Mucosa of gallbladder (tissue), 1 donor: ENCODE results near the gene PIK3R6. TPM values are rescaled to one million over a fixed set of nuclear protein-coding genes. Genes with fewer than 3 reads are reported as not detected.
A peak's percentile ranks its signal among the peaks of the same experiment; 100 is the strongest.

Source experiments
- DNase-seq: peaks from one replicate; pipeline ENCODE4 v3.0.0-alpha.2; 2020; ENCODE audit warnings: low spot score
- total RNA-seq: library from RNA; stranded (reverse); gene quantifications from one replicate; pipeline ENCODE4 v1.2.1, GENCODE V29; 2021
- donor health status: DM: no; HTN: no; CAD: no.

The PIK3R6 gene
- total RNA-seq, 1 donor from 2014 or later = 2.8 TPM

DNA sequence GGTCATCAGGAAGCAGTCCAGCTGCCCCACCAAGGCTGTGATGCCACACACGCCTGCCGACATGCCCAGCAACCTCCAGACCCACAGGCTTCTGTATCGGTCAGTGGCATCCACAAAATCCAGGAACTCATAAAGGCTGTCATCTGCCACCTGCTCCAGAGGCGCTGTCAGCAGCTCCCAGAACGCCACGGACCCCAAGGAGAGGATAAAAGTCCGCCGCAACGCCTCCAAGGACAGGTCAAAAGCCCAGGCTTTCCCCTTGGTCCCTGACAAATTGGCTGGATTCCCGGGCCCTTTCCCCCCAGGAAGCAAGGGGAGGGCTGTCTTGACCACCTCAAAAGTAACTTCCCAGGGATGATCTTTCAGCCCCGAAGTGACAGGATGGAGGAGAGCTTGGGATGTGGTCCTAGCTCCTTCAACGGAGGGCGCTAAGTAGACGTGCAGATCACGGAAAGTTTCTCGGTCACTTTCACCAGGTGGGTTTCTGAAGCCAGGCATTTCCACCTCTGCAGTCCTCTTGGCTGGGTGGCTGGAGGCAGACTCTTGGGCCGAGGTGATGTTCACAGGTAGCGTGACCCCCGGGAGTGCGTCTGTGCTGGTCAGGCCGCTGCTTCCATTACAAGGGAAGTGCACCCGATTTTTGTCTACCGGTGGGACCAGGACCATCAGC lies 69.2 kb downstream of the PIK3R6 start:
- DNase-seq = no peak

DNA sequence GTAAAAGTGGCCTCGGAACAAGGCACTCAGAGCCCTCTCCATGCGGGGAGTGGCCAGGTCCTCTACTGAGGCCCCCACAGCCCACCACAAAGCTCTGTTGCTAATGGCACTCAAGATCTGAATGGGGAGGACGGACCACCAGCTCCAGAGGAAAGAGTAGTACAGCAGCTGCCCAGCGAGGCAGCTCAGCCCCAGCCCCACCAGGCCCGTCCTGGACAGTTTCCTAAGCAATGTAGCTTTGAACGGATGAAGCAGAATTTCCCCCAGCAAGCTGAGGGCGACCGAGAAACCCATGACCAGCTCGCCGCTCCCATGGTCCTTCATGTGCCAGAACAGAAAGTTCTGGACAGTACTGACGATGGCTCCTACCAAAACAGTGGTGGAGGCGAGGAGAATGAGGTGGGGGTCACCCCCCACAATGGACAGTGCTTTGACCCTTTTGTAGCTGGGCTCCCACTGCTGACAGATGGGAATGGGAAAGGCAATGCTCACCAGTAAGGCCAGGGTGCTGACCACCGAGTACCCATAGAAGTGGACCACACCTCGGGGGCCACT lies 69.8 kb downstream of the PIK3R6 start:
- no peak for DNase-seq

- DNase-seq = no peak
These were observed 72.8 kb downstream of the PIK3R6 start for GRCh38 chr17:8794636-8795035.

DNA sequence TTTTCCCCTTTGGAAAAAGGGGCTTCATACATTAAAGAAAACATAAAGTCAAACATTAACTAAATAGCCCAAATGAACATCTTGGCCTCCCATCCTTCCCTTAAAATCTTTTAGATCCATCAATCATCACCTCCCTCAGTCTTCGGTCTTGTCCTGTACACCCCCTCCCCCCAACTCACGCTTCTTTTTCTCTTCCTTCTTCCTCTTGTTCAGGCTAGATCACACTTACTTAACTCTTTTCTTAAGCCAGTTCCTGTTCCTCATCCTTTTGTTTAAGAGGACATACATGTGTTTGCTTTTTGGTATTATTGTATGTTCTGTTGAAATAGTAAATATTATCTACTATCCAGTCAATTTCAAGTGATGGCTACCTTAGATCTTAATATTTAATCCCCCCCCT lies 73.8 kb downstream of the PIK3R6 start:
- no peak for DNase-seq

- DNase-seq = no peak
These were observed 74.8 kb downstream of the PIK3R6 start for GRCh38 chr17:8792646-8793045.

DNA sequence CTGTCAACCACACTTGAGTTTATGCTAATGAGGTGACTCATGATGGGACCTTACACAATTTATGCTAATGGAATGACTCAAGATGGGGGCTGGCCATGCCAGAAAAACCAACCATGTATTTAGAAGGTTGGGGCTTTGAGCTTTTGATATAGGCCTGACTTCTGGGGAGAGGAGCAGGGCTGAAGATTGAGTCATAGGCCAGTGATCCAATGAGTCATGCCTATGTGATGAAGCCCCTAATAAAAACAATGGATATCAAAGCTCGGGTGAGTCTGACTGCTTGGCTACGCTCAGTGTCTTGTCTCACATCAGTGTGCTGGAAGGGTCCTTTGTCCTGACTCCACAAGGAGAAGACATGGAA lies 75.6 kb downstream of the PIK3R6 start:
- no peak for DNase-seq

- DNase-seq = no peak
These were observed 76.1 kb downstream of the PIK3R6 start for GRCh38 chr17:8791248-8791909.

DNA sequence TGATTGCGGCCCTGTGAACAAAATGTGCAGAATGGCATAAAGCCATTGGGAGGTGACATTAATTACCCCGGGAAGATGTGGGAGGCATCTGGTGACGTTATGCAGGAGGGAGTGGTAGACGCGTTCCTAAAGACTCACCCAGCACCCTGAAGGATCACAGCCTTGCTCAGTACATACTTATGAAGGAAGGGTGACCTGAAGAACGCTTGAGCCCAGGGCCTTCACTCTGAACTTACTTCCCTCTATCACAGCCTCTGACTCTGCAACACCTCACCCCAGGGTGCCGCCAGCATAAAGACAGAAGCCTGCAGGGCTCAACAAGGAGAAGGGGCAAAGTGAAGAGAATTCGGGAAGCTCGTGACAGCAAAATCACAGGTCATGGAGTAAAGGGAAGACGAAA lies 77.7 kb downstream of the PIK3R6 start:
- DNase-seq = no peak

- no peak for DNase-seq
These were observed 78.5 kb downstream of the PIK3R6 start for GRCh38 chr17:8788998-8789397.

GRCh38 chr17:8785547-8786413 lies 81.7 kb downstream of the PIK3R6 start:
- peak; percentile 75 for DNase-seq

- no peak for DNase-seq
These were observed 85.3 kb downstream of the PIK3R6 start for GRCh38 chr17:8782176-8782575.

DNA sequence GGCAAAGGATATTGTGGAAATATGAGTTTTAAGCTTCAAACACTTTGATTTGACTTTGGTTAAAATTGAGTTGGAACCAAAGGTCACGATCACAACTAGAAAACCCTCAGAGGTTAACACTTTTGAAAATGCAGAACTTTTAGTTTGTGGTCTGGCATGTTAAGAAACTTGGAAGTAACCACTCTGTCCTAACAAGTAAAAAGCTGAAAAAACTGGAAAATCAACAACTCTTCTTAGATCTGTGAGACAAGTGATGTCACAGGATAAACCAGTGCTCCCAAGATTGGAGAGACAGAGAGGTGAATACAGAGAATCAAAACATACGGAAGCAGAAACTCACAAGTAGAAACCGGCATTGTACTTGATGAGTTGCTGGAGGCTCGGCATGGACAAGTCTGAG lies 85.7 kb downstream of the PIK3R6 start:
- DNase-seq = no peak

DNA sequence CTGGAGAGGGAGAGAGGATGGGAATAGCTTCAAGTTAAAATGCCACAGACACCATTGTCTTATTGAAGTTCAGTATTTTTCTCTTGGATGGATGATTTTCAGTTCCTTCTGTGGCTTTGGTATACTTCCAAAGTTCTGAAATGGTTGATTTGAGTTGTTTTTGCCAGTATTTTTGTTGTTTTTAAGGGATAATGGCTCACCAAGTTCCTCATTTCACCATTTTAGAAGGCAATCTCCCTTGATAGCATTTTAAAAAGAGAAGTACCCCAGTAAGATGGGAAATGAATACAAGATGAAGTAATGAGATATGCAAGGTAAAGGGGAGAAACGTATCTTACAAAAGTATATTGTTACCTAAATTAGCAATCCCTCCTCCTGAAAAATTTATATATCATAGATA lies 90.6 kb downstream of the PIK3R6 start:
- no peak for DNase-seq

DNA sequence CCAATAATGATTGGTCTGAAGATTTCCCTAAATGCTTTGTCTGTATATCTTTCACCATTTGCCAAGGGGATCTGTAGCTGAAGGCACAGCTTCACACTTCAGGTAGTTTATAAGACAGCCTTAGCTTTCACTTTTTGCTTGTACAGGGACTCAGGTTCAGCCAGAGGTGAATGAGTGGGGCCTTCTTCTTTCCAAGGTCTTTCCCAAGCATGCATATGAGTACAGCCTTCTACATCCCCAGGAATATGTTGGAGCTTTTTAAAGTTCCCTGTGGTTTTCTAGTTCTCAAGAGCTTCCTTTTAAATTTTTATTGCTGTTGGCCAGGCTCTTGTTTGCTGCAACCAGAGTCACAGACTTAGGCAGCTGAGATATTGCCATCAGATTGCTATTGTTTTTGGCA lies 91.2 kb downstream of the PIK3R6 start:
- no peak for DNase-seq

DNA sequence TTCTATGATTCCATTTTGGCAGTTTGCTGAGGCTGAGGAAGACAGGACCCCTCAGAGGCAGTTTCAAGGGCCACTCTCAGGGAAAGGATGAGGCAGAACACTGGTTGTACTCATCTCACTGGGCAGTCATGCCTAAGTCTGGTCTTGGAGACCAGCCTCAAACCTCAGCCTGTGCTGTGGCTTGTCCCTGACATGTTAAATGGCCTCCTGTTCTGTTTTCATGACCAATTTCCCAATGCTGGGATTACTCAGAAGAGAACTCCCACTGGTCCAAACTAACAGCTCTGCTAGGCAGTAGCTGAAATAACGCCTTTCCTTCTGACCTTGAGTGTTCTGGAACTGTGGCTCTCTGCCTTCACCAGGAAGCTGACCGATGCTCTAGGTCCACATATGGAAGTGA lies 100.7 kb downstream of the PIK3R6 start:
- no peak for DNase-seq

DNA sequence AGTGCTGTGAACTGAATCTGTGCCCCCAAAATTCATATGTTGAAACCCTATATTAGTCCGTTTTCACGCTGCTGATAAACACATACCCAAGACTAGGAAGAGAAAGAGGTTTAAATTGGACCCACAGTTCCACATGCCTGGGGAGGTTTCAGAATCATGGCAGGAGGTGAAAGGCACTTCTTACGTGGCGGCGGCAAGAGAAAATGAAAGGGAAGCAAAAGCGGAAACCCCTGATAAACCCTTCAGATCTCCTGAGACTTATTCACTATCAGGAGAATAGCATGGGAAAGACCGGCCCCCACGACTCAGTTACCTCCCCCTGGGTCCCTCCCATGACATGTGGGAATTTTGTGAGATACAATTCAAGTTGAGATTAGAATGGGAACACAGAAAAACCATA lies 105.5 kb downstream of the PIK3R6 start:
- no peak for DNase-seq

DNA sequence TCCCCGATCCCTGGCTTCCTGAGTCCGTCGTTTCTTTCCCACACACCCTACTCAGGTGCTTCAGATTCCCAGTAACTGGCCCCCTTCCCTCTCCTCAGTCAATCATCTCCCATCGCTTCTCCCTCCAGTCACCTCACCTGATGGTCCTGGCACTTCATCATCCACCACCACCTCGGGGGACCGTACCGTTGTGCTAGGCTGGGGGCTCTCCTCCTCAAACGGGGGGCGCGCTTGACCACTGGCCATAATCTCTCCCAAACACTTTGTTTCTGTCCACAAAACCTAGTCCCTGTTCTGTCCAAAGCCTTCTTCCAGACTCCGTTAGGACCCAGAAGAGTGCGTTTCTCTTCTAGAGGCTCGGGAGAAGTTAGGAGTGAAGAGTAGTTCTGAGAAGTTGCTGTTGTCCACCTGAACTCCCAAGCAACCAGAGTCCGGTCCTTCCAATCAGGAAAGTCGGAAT lies 109.3 kb downstream of the PIK3R6 start, which contains the start of gene SPDYE4:
TSS of gene SPDYE4 (minus strand) at position 410 of the 460 bp plus-strand sequence. CDS start at position 246, 164 bp downstream.
- DNase-seq = no peak

DNA sequence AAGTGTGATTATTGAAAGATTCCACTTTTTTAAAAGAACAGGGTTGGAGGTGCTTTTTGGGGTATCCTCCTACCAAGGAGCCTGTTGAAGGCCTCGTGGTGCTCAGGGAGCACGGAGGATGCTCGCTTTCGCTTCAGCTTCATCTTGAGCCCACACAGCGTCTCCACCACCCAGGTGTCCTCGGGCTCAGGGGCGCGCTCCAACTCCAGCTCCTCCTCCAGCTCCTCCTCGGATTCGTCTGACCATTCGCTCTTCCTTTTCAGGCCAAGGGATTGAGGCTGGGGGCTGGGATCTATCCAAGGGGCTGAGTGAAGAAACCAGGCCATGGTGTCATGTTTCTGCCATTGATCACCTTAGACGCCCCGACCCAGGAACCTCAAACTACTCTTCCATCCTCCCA lies 110.3 kb downstream of the PIK3R6 start:
- no peak for DNase-seq

- DNase-seq = no peak
These were observed 111.8 kb downstream of the PIK3R6 start for GRCh38 chr17:8755590-8756255.

DNA sequence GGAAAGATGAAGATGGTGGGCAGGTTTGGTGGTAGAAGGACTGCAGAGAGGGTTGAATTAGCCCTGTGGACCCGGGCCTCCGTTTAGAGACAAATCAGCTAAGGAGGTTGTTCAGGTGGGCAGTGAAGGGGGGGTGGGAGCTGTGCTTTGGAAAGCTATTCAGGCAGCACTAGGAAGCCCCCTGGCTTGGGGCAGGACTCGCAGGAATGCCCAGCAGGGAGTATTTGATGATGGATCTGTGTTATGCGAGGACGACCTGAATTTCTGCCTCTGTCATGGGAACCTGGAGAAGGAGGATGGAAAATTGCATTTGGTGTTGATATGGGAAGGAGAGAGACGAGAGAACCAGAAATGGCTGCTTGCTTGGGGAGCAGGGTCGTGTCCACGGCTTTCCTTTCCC lies 112.6 kb downstream of the PIK3R6 start:
- no peak for DNase-seq

DNA sequence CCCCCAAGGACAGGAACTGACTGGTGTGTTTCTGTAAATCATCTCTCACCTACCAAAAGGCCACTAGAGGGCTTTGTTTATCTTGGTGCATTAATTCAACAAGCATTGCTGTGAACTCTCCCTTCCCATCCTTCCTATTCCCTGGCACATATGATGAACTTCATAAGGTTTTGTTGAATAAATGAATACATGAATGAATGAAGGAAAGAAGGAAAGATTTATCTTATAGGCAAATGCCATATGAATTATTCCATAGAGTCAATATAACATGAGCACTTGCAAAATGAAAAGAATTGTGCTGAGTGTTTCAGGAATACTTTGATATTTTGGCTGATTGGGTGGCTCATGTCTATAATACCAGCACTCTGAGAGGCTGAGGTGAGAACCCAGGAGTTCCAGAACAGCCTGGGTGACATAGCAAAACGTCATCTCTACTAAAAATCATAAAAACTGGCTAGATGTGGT lies 113.5 kb downstream of the PIK3R6 start:
- DNase-seq = no peak
